ENCODE measurements around the gene PRKAB1. TPM values are rescaled to one million over a fixed set of nuclear protein-coding genes. Genes with fewer than 3 reads are reported as not detected.

The PRKAB1 gene
- total RNA-seq, result 16.1 and 19.7 TPM in 2 replicates

GRCh38 chr12:119667577-119668323 is at the start of gene PRKAB1:
TSS of gene PRKAB1 (plus strand) at chr12:119668133. CDS start at chr12:119668245, 112 bp downstream.

Other genes with a start within 250 kb of the PRKAB1 start
- gene TMEM233, start 74.4 kb upstream of the PRKAB1 start, total RNA-seq, result under 0.01 TPM in 2 replicates
- 12.9 and 52.4 TPM in 2 replicates for gene CIT, start 209.2 kb downstream of the PRKAB1 start, total RNA-seq

All from smooth muscle cell of trachea (primary cell).